Measurements from ENCODE around the gene RAE1. TPM values are rescaled to one million over a fixed set of nuclear protein-coding genes. Genes with fewer than 3 reads are reported as not detected.

Gene RAE1
- total RNA-seq, 1 donor from 2014 or later = 24.7 TPM

DNA sequence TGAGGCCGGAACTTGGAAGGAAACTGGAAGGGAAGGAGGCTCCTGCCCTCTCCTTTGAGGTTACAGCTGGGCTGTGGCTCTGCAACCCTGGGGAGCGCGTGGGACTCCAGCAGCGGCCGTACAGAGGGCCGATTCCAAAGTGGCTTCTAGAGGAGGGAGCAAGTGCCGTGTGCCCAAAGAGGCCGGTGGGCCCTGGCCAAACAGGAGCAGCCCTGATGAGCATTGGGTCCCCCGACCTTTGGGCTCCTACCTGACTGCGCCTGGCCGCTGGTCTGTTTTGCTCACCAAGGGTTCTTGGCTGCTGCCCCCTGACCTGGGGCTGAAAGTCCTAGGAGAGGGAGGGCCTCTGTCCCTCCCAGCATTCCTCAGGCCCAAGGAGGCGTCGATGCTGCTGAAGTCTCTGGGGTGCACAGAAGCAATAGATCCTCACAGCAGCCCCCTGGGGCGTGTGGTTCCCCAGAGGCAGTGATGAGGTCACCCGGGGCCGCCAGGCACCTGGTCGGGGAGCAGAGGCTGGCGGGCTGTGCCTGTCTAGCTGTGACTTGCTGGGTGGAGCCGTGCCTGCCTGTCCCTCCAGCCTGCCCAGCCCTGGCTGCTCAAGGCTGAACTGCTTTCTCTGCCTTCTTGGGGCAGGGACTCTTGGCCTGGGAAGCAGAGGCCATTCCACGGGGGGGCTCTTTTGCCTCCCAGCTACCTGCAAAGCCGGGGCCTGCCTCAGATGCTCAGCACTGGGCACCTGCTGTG lies 49.9 kb downstream of the RAE1 start:
- no peaks in the 10 kb centered on the region for H3K9me3 Mint-ChIP-seq (ENCODE audit: unreplicated experiment)
- no peak overlapping the region for H3K4me3 Mint-ChIP-seq (ENCODE audit: unreplicated experiment)
- no peak overlapping the region for H3K27ac Mint-ChIP-seq (ENCODE audit: unreplicated experiment)
- DNase-seq (ENCODE audit: extremely low spot score, unreplicated experiment) = no peak
- H3K36me3 Mint-ChIP-seq (ENCODE audit: unreplicated experiment) = peaks cover 12% of the 10 kb centered on the region
- peaks cover 32% of the 10 kb centered on the region for H3K4me1 Mint-ChIP-seq (ENCODE audit: unreplicated experiment)
- H3K27me3 Mint-ChIP-seq (ENCODE audit: unreplicated experiment) = no peaks in the 10 kb centered on the region
- TF ChIP-seq, protein P1, sequence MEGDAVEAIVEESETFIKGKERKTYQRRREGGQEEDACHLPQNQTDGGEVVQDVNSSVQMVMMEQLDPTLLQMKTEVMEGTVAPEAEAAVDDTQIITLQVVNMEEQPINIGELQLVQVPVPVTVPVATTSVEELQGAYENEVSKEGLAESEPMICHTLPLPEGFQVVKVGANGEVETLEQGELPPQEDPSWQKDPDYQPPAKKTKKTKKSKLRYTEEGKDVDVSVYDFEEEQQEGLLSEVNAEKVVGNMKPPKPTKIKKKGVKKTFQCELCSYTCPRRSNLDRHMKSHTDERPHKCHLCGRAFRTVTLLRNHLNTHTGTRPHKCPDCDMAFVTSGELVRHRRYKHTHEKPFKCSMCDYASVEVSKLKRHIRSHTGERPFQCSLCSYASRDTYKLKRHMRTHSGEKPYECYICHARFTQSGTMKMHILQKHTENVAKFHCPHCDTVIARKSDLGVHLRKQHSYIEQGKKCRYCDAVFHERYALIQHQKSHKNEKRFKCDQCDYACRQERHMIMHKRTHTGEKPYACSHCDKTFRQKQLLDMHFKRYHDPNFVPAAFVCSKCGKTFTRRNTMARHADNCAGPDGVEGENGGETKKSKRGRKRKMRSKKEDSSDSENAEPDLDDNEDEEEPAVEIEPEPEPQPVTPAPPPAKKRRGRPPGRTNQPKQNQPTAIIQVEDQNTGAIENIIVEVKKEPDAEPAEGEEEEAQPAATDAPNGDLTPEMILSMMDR (IDR thresholded peaks at IDR 0.05) = no peak

DNA sequence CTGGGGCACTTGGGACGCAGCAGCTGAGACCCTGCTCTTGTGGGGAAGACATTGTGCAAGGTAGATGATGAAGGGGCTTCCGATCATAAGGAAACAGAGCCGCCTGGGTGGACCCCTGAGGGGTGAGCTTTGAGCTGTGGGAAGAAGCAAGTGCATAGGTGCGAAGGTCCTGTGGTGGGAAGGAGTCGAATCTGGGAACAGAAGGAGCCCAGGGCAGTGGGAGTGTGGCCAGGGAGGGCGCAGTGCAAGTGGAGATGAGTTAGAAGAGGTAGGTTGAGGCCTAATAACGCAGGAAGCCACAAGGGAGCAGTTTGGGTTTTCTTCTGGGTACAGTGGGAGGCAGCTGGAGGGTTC lies 50.5 kb downstream of the RAE1 start:
- Mint-ChIP-seq H3K4me1 (ENCODE audit: unreplicated experiment) (peaks cover 30% of the 10 kb centered on the region), H3K27me3 (ENCODE audit: unreplicated experiment) (no peaks in the 10 kb centered on the region), H3K27ac (ENCODE audit: unreplicated experiment) (no peak overlapping the region), H3K9me3 (ENCODE audit: unreplicated experiment) (no peaks in the 10 kb centered on the region), H3K36me3 (ENCODE audit: unreplicated experiment) (peaks cover 10% of the 10 kb centered on the region), H3K4me3 (ENCODE audit: unreplicated experiment) (no peak overlapping the region)
- TF ChIP-seq, protein P1 (IDR thresholded peaks at IDR 0.05) = no peak
- DNase-seq (ENCODE audit: extremely low spot score, unreplicated experiment) = no peak

DNA sequence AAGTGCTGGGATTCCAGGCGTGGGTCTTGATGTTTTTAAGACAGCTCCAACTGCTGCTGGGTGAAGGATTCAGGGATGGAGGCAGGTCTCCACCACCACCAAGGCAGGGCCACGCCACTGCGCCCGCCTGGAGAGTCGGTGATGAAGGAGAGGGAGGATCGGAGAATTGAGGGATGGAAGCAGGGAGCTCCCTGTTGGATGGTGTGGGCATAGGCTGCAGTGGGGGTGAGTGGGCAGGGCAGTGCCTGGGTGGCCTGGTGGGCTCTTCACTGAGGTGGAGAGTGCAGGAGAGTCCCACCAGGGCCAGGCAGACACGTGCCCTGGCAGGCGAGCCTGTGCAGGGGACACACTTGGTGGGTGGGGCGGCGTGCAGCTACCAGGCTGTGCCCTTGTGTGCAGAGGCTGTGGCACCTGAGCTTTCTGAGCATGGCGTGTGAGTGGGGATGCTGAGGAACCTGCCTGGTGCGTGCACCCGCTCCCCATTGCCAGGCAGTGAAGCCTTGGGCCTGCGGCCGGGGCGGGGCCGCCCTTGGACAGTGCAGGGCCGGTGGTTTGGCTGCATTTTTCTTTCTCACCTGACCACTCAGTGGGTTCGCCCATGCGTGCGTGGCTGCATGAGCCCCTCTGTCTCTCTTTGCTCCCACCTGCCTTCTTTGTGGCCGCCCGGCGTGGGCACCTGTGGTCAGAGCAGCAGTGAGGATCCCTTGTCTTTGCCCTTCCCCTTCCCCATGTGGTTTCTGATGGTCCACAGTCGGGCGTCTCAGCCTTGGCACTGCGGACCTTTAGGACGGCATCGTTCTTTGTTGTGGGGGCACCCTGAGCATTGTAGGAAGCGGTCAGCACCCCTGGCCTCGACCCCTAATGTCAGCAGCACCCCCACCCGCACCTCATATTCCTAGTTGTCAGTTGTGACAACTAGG lies 51.4 kb downstream of the RAE1 start:
- H3K4me1 Mint-ChIP-seq (ENCODE audit: unreplicated experiment) = peaks cover 30% of the 10 kb centered on the region

DNA sequence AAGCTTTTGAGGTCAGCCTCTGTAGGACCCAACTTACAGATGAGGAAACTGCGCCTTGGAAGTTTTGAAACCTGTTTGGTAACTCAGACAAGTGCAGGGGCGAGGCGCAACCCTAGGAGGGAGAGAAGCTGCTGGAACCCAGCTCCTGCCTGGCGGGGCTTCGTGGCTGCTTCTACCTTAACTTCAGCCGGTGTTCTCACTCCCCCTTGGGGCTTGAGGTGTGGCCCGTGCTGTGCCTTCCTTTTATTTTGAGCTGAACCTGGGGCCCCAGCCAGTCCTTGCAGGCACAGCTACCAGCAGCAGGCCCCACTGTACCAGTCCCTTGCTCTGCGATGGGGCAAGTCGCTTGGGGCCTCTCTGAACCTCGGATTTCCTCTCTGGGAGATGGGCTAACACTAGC lies 52.2 kb downstream of the RAE1 start:
- DNase-seq (ENCODE audit: extremely low spot score, unreplicated experiment) = no peak
- TF ChIP-seq, protein P1 (IDR thresholded peaks at IDR 0.05) = no peak
- Mint-ChIP-seq H3K27ac (ENCODE audit: unreplicated experiment) (no peak overlapping the region), H3K27me3 (ENCODE audit: unreplicated experiment) (no peaks in the 10 kb centered on the region), H3K36me3 (ENCODE audit: unreplicated experiment) (peaks cover 12% of the 10 kb centered on the region), H3K4me1 (ENCODE audit: unreplicated experiment) (peaks cover 24% of the 10 kb centered on the region), H3K9me3 (ENCODE audit: unreplicated experiment) (no peaks in the 10 kb centered on the region), H3K4me3 (ENCODE audit: unreplicated experiment) (no peak overlapping the region)

More for the DNA sequence above, 51.4 kb downstream of the RAE1 start:
- no peak for DNase-seq (ENCODE audit: extremely low spot score, unreplicated experiment)
- TF ChIP-seq, protein P1 (IDR thresholded peaks at IDR 0.05) = no peak
- no peaks in the 10 kb centered on the region for H3K9me3 Mint-ChIP-seq (ENCODE audit: unreplicated experiment)
- no peak overlapping the region for H3K4me3 Mint-ChIP-seq (ENCODE audit: unreplicated experiment)
- no peak overlapping the region for H3K27ac Mint-ChIP-seq (ENCODE audit: unreplicated experiment)
- H3K36me3 Mint-ChIP-seq (ENCODE audit: unreplicated experiment) = peaks cover 7% of the 10 kb centered on the region
- no peaks in the 10 kb centered on the region for H3K27me3 Mint-ChIP-seq (ENCODE audit: unreplicated experiment)

DNA sequence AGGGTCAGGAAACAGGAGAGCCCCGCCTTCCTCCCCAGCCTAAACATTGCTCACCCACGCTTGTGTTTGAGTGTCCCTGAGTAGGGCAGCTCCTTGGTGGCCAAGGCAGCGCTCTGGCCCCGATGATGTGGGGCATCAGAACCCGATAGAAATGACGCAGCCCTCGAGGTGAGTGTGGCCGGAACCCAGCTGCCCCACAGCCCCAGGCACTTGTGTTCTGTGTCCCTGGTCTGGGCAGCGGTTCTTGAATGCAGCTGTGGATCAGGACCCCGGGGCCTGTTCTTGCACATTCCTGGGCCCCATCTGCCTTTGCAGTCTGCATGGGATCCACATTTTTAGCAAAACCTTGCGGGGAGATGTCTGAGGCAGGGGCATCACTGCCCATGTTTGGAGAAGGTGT lies 53.0 kb downstream of the RAE1 start:
- Mint-ChIP-seq H3K27ac (ENCODE audit: unreplicated experiment) (no peak overlapping the region), H3K4me3 (ENCODE audit: unreplicated experiment) (no peak overlapping the region), H3K36me3 (ENCODE audit: unreplicated experiment) (peaks cover 12% of the 10 kb centered on the region), H3K27me3 (ENCODE audit: unreplicated experiment) (no peaks in the 10 kb centered on the region), H3K4me1 (ENCODE audit: unreplicated experiment) (peaks cover 19% of the 10 kb centered on the region), H3K9me3 (ENCODE audit: unreplicated experiment) (no peaks in the 10 kb centered on the region)
- no peak for DNase-seq (ENCODE audit: extremely low spot score, unreplicated experiment)
- TF ChIP-seq, protein P1 (IDR thresholded peaks at IDR 0.05) = no peak

Data from osteocyte (in vitro differentiated cells).